ENCODE data around the gene PLCB1. TPM values are rescaled to one million over a fixed set of nuclear protein-coding genes. Genes with fewer than 3 reads are reported as not detected.

PLCB1 gene
- 10 to 100 TPM; 17.2 to 25.7 (median 23.1) TPM for total RNA-seq (2021; fragmentation: NEBNext Ultra II Directional; extraction: Animal tissue kit (Norgen Biotek cat#: 25700))
- long read RNA-seq, partial matches to known transcripts, result 0 of 6 reads
- long read RNA-seq, other reads (novel, unspliced or antisense), result 6 of 6 reads

- Mint-ChIP-seq H3K9me3 (no peaks in the 10 kb centered on the region), H3K27me3 (ENCODE audit: insufficient read depth) (peaks cover 4% of the 10 kb centered on the region), H3K27ac (peak within 1 kb of the TSS; percentile 70), H3K4me3 (peak within 1 kb of the TSS; percentile 93), H3K36me3 (ENCODE audit: low read depth) (no peaks in the 10 kb centered on the region), H3K4me1 (ENCODE audit: low read depth) (peaks cover 43% of the 10 kb centered on the region)
- TF ChIP-seq CTCF (IDR thresholded peaks at IDR 0.05), result peak; percentile 87
- peak; percentile 75 for DNase-seq
Measured at GRCh38 chr20:8131598-8132483, at the start of gene PLCB1. Gene PLCB1 (plus strand): TSS chr20:8132266. CDS start chr20:8132652, 386 bp downstream.

GRCh38 chr20:8082989-8083388, 49.1 kb upstream of the PLCB1 start:
- Mint-ChIP-seq H3K36me3 (ENCODE audit: low read depth) (no peaks in the 10 kb centered on the region), H3K4me3 (no peak overlapping the region), H3K9me3 (no peaks in the 10 kb centered on the region), H3K4me1 (ENCODE audit: low read depth) (peaks cover 16% of the 10 kb centered on the region), H3K27ac (no peak overlapping the region), H3K27me3 (ENCODE audit: insufficient read depth) (no peaks in the 10 kb centered on the region; the same call in 1 of the 2 replicates)
- no peak for TF ChIP-seq CTCF (IDR thresholded peaks at IDR 0.05)
- no peak for DNase-seq

GRCh38 chr20:8089668-8090067, 42.4 kb upstream of the PLCB1 start:
- no peak for DNase-seq
- Mint-ChIP-seq H3K4me3 (no peak overlapping the region), H3K36me3 (ENCODE audit: low read depth) (no peaks in the 10 kb centered on the region), H3K9me3 (no peaks in the 10 kb centered on the region), H3K27me3 (ENCODE audit: insufficient read depth) (peaks cover 2% of the 10 kb centered on the region), H3K4me1 (ENCODE audit: low read depth) (peaks cover 8% of the 10 kb centered on the region), H3K27ac (no peak overlapping the region)
- no peak for TF ChIP-seq CTCF (IDR thresholded peaks at IDR 0.05)

GRCh38 chr20:8094415-8094818, 37.6 kb upstream of the PLCB1 start:
- Mint-ChIP-seq H3K36me3 (ENCODE audit: low read depth) (no peaks in the 10 kb centered on the region), H3K9me3 (no peaks in the 10 kb centered on the region), H3K27me3 (ENCODE audit: insufficient read depth) (peaks cover 2% of the 10 kb centered on the region), H3K27ac (peak overlapping the region; percentile 17; the same call in 1 of the 2 replicates), H3K4me1 (ENCODE audit: low read depth) (peaks cover 24% of the 10 kb centered on the region), H3K4me3 (no peak overlapping the region)
- TF ChIP-seq CTCF (IDR thresholded peaks at IDR 0.05), result no peak
- peak; percentile 27 for DNase-seq

- no peak overlapping the region for H3K27ac Mint-ChIP-seq
- no peak for TF ChIP-seq CTCF (IDR thresholded peaks at IDR 0.05)
- H3K9me3 Mint-ChIP-seq, result no peaks in the 10 kb centered on the region
- H3K36me3 Mint-ChIP-seq (ENCODE audit: low read depth), result no peaks in the 10 kb centered on the region
- peaks cover 2% of the 10 kb centered on the region for H3K27me3 Mint-ChIP-seq (ENCODE audit: insufficient read depth)
- no peak overlapping the region for H3K4me3 Mint-ChIP-seq
- peaks cover 24% of the 10 kb centered on the region for H3K4me1 Mint-ChIP-seq (ENCODE audit: low read depth)
- peak; percentile 61 for DNase-seq
Measured at GRCh38 chr20:8094850-8095249, 37.2 kb upstream of the PLCB1 start.

Data from HFFc6 (cell line).